GM12878 (cell line): ENCODE data around the gene RARA. TPM values are rescaled to one million over a fixed set of nuclear protein-coding genes. Genes with fewer than 3 reads are reported as not detected.

Experiments
- ATAC-seq: fragments of 200-7000 bp; cut with Tn5 transposase; 3 replicates; pipeline ENCODE4 v1.9.1; 2020; ENCODE audit warnings: mild to moderate bottlenecking, moderate library complexity
- BruUV-seq: library from RNA; stranded (reverse); fragments of 400-500 nt; replicated peaks from 2 replicates; lab custom pipeline; 2021; lab: Mats Ljungman, UMichigan
- CTCF ChIA-PET: fragments of 300-600 bp; sonication (Branson Sonifier 250); formaldehyde crosslinking; extraction: SDS; loops from one replicate; lab custom pipeline; 2021; ENCODE audit warnings: inconsistent platforms; lab: Yijun Ruan, JAX
- POLR2A ChIA-PET: fragments of 350-600 bp; formaldehyde crosslinking; extraction: SDS; loops from one replicate; lab custom pipeline; 2021; ENCODE audit warnings: inconsistent platforms; lab: Charles Lee
- RAD21 ChIA-PET: fragments of 300-600 bp; sonication (Branson Sonifier 250); formaldehyde crosslinking; loops from one replicate; lab custom pipeline; 2023; ENCODE audit warnings: antibody characterized with exemption; ENCODE audit not compliant: unreplicated experiment; lab: Charles Lee
- SMC1A ChIA-PET: fragments of 300-600 bp; sonication (Branson Sonifier 250); formaldehyde crosslinking; loops from one replicate; lab custom pipeline; 2023; ENCODE audit not compliant: unreplicated experiment, uncharacterized antibody; lab: Charles Lee
- DNase-seq: peaks from one replicate; pipeline ENCODE4 v3.0.0-alpha.2; 2011; ENCODE audit warnings: low read depth, low spot score
- FAIRE-seq: peaks from 3 replicates; lab custom pipeline; 2011; peaks lifted over from hg19 to GRCh38; lab: Jason Lieb, UNC
- H2AFZ ChIP-seq: 2 replicates; pipeline ENCODE4 v1.6.0; 2011; ENCODE audit warnings: low read depth, low read length, control low read depth; ENCODE audit not compliant: control insufficient read depth
- H3K27ac ChIP-seq: 2 replicates; pipeline ENCODE4 v1.5.1; 2011; ENCODE audit warnings: control low read depth; ENCODE audit not compliant: control insufficient read depth, insufficient read depth
- H3K27me3 ChIP-seq, 2 experiments: replicated peaks in 1 of 2; 2 replicates each; pipeline versions ENCODE4 v1.6.0 to v1.6.1; 2011; ENCODE audit warnings: low read length in 1 of 2; ENCODE audit not compliant: control insufficient read depth in 2 of 2, insufficient read depth in 2 of 2
- H3K36me3 ChIP-seq, 2 experiments: 2 replicates each; pipeline ENCODE4 v1.5.1; 2011; ENCODE audit warnings: low read length in 1 of 2; ENCODE audit not compliant: control insufficient read depth in 2 of 2, insufficient read depth in 2 of 2
- H3K4me1 ChIP-seq: 2 replicates; pipeline ENCODE4 v1.6.1; 2011; ENCODE audit warnings: mild to moderate bottlenecking, low read length, moderate library complexity, mixed read lengths; ENCODE audit not compliant: control insufficient read depth, insufficient read depth
- H3K4me2 ChIP-seq: 2 replicates; pipeline ENCODE4 v1.6.0; 2011; ENCODE audit warnings: control low read depth; ENCODE audit not compliant: control insufficient read depth, insufficient read depth
- H3K4me3 ChIP-seq: fragments of 200-600 bp; sonication (generic); 2 replicates; pipeline ENCODE4 v1.5.1; 2016
- H3K79me2 ChIP-seq: 2 replicates; pipeline ENCODE4 v1.6.0; 2011; ENCODE audit warnings: low read length; ENCODE audit not compliant: control insufficient read depth, insufficient read depth
- H3K9ac ChIP-seq: 2 replicates; pipeline ENCODE4 v1.8.0; 2011; ENCODE audit warnings: low read length, control low read depth, mixed read lengths; ENCODE audit not compliant: control insufficient read depth, insufficient read depth
- H3K9me3 ChIP-seq: replicated peaks from 3 replicates; pipeline ENCODE4 v1.5.1; 2011; ENCODE audit warnings: mild to moderate bottlenecking, low read length; ENCODE audit not compliant: control insufficient read depth, insufficient read depth
- H4K20me1 ChIP-seq: 2 replicates; pipeline ENCODE4 v1.6.0; 2011; ENCODE audit not compliant: control insufficient read depth, insufficient read depth
- CBFB ChIP-seq: IDR thresholded peaks from 2 replicates; pipeline ENCODE4 v1.6.1; 2016; ENCODE audit warnings: antibody characterized with exemption, low read depth
- CEBPB ChIP-seq, 2 experiments: fragments of 150-350 bp in 1 of 2; IDR thresholded peaks; 2 replicates each; pipeline ENCODE4 v1.6.1; 2012 to 2014; ENCODE audit warnings: low read depth in 2 of 2, low read length in 2 of 2, borderline replicate concordance in 1 of 2, inconsistent platforms in 1 of 2
- HDGF ChIP-seq: fragments of 450-650 bp; IDR thresholded peaks from 2 replicates; pipeline ENCODE4 v1.6.1; 2016; ENCODE audit warnings: antibody characterized with exemption
- IKZF1 ChIP-seq: fragments of 450-650 bp; conservative IDR thresholded peaks from 2 replicates; pipeline ENCODE4 v1.6.1; 2017; ENCODE audit warnings: antibody characterized with exemption, mild to moderate bottlenecking
- IKZF2 ChIP-seq, 2 experiments: fragments of 450-650 bp; IDR thresholded peaks; 2 replicates each; pipeline ENCODE4 v1.6.1; 2017; ENCODE audit warnings: mild to moderate bottlenecking in 2 of 2, moderate library complexity in 2 of 2
- MLLT1 ChIP-seq: fragments of 450-650 bp; IDR thresholded peaks from 2 replicates; pipeline ENCODE4 v1.6.1; 2016; ENCODE audit warnings: mild to moderate bottlenecking
- MYB ChIP-seq: fragments of 150-350 bp; IDR thresholded peaks from 2 replicates; pipeline ENCODE4 v1.6.1; 2014; ENCODE audit warnings: mild to moderate bottlenecking, low read depth, low read length, borderline replicate concordance
- MYC ChIP-seq: IDR thresholded peaks from 2 replicates; pipeline ENCODE4 v1.6.1; 2011; ENCODE audit warnings: mild to moderate bottlenecking, low read length, moderate library complexity, inconsistent platforms; ENCODE audit not compliant: insufficient read depth, insufficient replicate concordance, insufficient read length, severe bottlenecking
- RUNX3 ChIP-seq: IDR thresholded peaks from 2 replicates; pipeline ENCODE4 v1.6.1; 2012; ENCODE audit warnings: low read length, inconsistent platforms
- STAT1 ChIP-seq: fragments of 450-650 bp; conservative IDR thresholded peaks from 2 replicates; pipeline ENCODE4 v1.6.1; 2014; ENCODE audit warnings: antibody characterized with exemption, mild to moderate bottlenecking
- USF2 ChIP-seq: IDR thresholded peaks from 2 replicates; pipeline ENCODE4 v1.6.1; 2011; ENCODE audit warnings: low read depth, low read length, improper control_type of control experiment, borderline replicate concordance
- YBX1 ChIP-seq: fragments of 450-650 bp; IDR thresholded peaks from 2 replicates; pipeline ENCODE4 v1.6.1; 2016; ENCODE audit warnings: antibody characterized with exemption
- ZNF24 ChIP-seq: fragments of 450-650 bp; IDR thresholded peaks from 2 replicates; pipeline ENCODE4 v1.6.1; 2017; ENCODE audit warnings: antibody characterized with exemption, mild to moderate bottlenecking
- WGBS: methylation state at CpG from one replicate; pipeline ENCODE4 v1.1.6; 2016; ENCODE audit warnings: low lambda C conversion rate; ENCODE audit not compliant: insufficient replicate concordance, insufficient coverage; ENCODE audit errors: missing lambda C conversion rate; 5-methylcytosine and 5-hydroxymethylcytosine counted together
- in situ Hi-C: fragments of 300-500 bp; cut with MboI; formaldehyde crosslinking; loops from 9 replicates; pipeline ENCODE4 v1.14.3; 2018; ENCODE audit warnings: mixed read lengths
- intact Hi-C: fragments of 100-400 bp; cut with micrococcal nuclease; formaldehyde crosslinking; loops from one replicate; pipeline ENCODE4 v1.14.2; 2022; ENCODE audit not compliant: unreplicated experiment
- polyA plus RNA-seq, 11 experiments: library from polyadenylated mRNA; depleted of rRNA in 4 of 11; unstranded in 6 of 11; stranded (reverse) in 5 of 11; fragments of >200 nt; fragmentation: Nextera tagmentation in 4 of 11; fragmentation: Illumina TruSeq in 1 of 11; extraction: Ambion mirVana in 4 of 11; extraction: Trizol in 1 of 11; gene quantifications; 1 replicate in 1 of 11; 2 replicates in 10 of 11; pipeline versions ENCODE4 v1.2.1 to v1.2.3, GENCODE V29; 2011 to 2016; ENCODE audit warnings: inconsistent platforms in 2 of 11, missing spikeins in 2 of 11, low read depth in 1 of 11
- total RNA-seq, 4 experiments: library from RNA; depleted of rRNA in 3 of 4; stranded (reverse); fragments of >200 nt in 3 of 4; fragmentation: Illumina TruSeq in 1 of 4; extraction: Trizol in 1 of 4; gene quantifications; 2 replicates each; pipeline versions ENCODE4 v1.2.1 to v1.2.3, GENCODE V29; 2013 to 2021
- TF ChIP-seq, protein P1 (sequence below): fragments of 450-650 bp; IDR thresholded peaks from 2 replicates; pipeline ENCODE4 v1.6.1; 2017; ENCODE audit warnings: low read depth, mild to moderate bottlenecking, moderate library complexity

RARA gene
- total and polyA plus RNA-seq, 10 of the 15 experiments (the other 5 are each of a cell fraction or from before 2014, with no cell fraction given) = 0.13 to 33.6 (median 13.6) TPM

GRCh38 chr17:40310882-40311391 is 2.0 kb downstream of the RARA start:
- WGBS = 62% methylated on average over 7 of the region's 7 CpGs
- no peak overlapping the region for H2AFZ ChIP-seq
- no peaks in the 10 kb centered on the region for H3K9me3 ChIP-seq
- POLR2A ChIA-PET = interaction anchor here (0.5 to 9.8 kb wide), 9 partner anchors 8 to 1361 kb away, joined by 3 to 123 read pairs (median 3); partner anchors contain the start of gene WIPF2
- no peaks in the 10 kb centered on the region for H3K27me3 ChIP-seq
- DNase-seq (no peak), ATAC-seq (peak; percentile 74), FAIRE-seq (no peak)
- intact Hi-C loops (loop anchor here (10.0 kb wide), 1 partner anchor 104 kb away; the partner anchor contains the start of gene TOP2A), in situ Hi-C loops (no loop called here)
- H3K9ac ChIP-seq = 0 out of 2 replicates have a peak overlapping the region, but pooled peaks have one; percentile 28
- no peaks in the 10 kb centered on the region; the same call in none of the 2 replicates for H3K79me2 ChIP-seq
- H3K4me3 ChIP-seq = 0 out of 2 replicates have a peak overlapping the region, but pooled peaks have one; percentile 10
- CTCF ChIA-PET = interaction anchor here (0.5 to 10.6 kb wide), 12 partner anchors 8 to 305 kb away, joined by 3 to 311 read pairs (median 6); no protein-coding TSS in a partner anchor
- H3K4me1 ChIP-seq = peaks cover 64% of the 10 kb centered on the region
- H3K36me3 ChIP-seq = no peaks in the 10 kb centered on the region; a peak in 1 of 4 replicates
- peak overlapping the region; percentile 72 for H3K27ac ChIP-seq
- SMC1A ChIA-PET = interaction anchor here (0.6 to 11.2 kb wide), 11 partner anchors 9 to 224 kb away, joined by 3 to 172 read pairs (median 3); partner anchors contain the start of gene WIPF2
- H4K20me1 ChIP-seq = no peaks in the 10 kb centered on the region
- RAD21 ChIA-PET = interaction anchor here (0.9 to 18.7 kb wide), 7 partner anchors 8 to 198 kb away, joined by 3 to 271 read pairs (median 4); no protein-coding TSS in a partner anchor
- peak overlapping the region; percentile 71 for H3K4me2 ChIP-seq
- BruUV-seq = no TSS peak
- peak; percentile 72; the same call in 1 of the 2 replicates for TF ChIP-seq ZNF24
- 0 out of 2 replicates have a peak, but pooled peaks have one; percentile 39 for TF ChIP-seq HDGF
- 0 out of 2 replicates have a peak, but pooled peaks have one; percentile 51 for TF ChIP-seq MLLT1
- TF ChIP-seq, protein P1, sequence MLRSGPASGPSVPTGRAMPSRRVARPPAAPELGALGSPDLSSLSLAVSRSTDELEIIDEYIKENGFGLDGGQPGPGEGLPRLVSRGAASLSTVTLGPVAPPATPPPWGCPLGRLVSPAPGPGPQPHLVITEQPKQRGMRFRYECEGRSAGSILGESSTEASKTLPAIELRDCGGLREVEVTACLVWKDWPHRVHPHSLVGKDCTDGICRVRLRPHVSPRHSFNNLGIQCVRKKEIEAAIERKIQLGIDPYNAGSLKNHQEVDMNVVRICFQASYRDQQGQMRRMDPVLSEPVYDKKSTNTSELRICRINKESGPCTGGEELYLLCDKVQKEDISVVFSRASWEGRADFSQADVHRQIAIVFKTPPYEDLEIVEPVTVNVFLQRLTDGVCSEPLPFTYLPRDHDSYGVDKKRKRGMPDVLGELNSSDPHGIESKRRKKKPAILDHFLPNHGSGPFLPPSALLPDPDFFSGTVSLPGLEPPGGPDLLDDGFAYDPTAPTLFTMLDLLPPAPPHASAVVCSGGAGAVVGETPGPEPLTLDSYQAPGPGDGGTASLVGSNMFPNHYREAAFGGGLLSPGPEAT = peak; percentile 58
- TF ChIP-seq YBX1 = no peak
- 0 out of 2 replicates have a peak, but pooled peaks have one; percentile 25 for TF ChIP-seq CBFB
- TF ChIP-seq CEBPB (IDR thresholded peaks at IDR 0.05; ENCODE audit: borderline replicate concordance in 1 of 2, low read depth in 2 of 2, low read length in 2 of 2) = no peak
- peak; percentile 16 for TF ChIP-seq IKZF1
- TF ChIP-seq STAT1 = no peak
- TF ChIP-seq MYB = no peak
- TF ChIP-seq RUNX3 = peak; percentile 72
- no peak for TF ChIP-seq USF2
- TF ChIP-seq IKZF2 (IDR thresholded peaks at IDR 0.05) = peak in 1 of 2 experiments; percentile 35; a peak in 2 of 4 replicates
- no peak for TF ChIP-seq MYC
